Measurements from ENCODE around the gene SERPINB6.

GRCh38 chr6:2960935-2961334, 10.4 kb downstream of the SERPINB6 start:
- TF ChIP-seq CTCF (IDR thresholded peaks at IDR 0.05 in 8 of 11, conservative IDR thresholded peaks at IDR 0.05 in 3 of 11) (no peak), POLR2A (IDR thresholded peaks at IDR 0.05) (no peak)
